ENCODE data around the gene CCDC180.
A peak's percentile ranks its signal among the peaks of the same experiment; 100 is the strongest.

Gene CCDC180

GRCh38 chr9:97311798-97312500 is 4.5 kb downstream of the CCDC180 start:
- in situ Hi-C loops (cut with HindIII; ENCODE audit: low pct_ligation_motif_present, low sequenced_read_pairs) = no loop called here
- no peaks in the 10 kb centered on the region for H3K27me3 ChIP-seq (replicated peaks)
- no peak overlapping the region for H3K27ac ChIP-seq
- no peaks in the 10 kb centered on the region for H3K36me3 ChIP-seq (replicated peaks)
- TF ChIP-seq CTCF (IDR thresholded peaks at IDR 0.05; ENCODE audit: low read depth, low read length, missing control alignments) = no peak
- no peak for DNase-seq
- H3K4me3 ChIP-seq (ENCODE audit: low read depth, low read length) = no peak overlapping the region

GRCh38 chr9:97312556-97312955 is 5.1 kb downstream of the CCDC180 start:
- no peak for TF ChIP-seq CTCF (IDR thresholded peaks at IDR 0.05; ENCODE audit: low read depth, low read length, missing control alignments)

GRCh38 chr9:97313243-97313642 is 5.8 kb downstream of the CCDC180 start:
- no peak for DNase-seq
- no peaks in the 10 kb centered on the region for H3K27me3 ChIP-seq (replicated peaks)
- no peak overlapping the region for H3K27ac ChIP-seq
- H3K36me3 ChIP-seq (replicated peaks) = no peaks in the 10 kb centered on the region
- TF ChIP-seq CTCF (IDR thresholded peaks at IDR 0.05; ENCODE audit: low read depth, low read length, missing control alignments) = no peak
- H3K4me3 ChIP-seq (ENCODE audit: low read depth, low read length) = no peak overlapping the region
- in situ Hi-C loops (cut with HindIII; ENCODE audit: low pct_ligation_motif_present, low sequenced_read_pairs) = no loop called here

More at GRCh38 chr9:97312556-97312955, 5.1 kb downstream of the CCDC180 start:
- H3K4me3 ChIP-seq (ENCODE audit: low read depth, low read length) = no peak overlapping the region
- H3K27ac ChIP-seq = no peak overlapping the region
- no peaks in the 10 kb centered on the region for H3K27me3 ChIP-seq (replicated peaks)
- DNase-seq = no peak
- no peaks in the 10 kb centered on the region for H3K36me3 ChIP-seq (replicated peaks)
- in situ Hi-C loops (cut with HindIII; ENCODE audit: low pct_ligation_motif_present, low sequenced_read_pairs) = no loop called here

- Histone ChIP-seq H3K36me3 (replicated peaks) (no peaks in the 10 kb centered on the region), H3K27ac (no peak overlapping the region), H3K4me3 (ENCODE audit: low read depth, low read length) (no peak overlapping the region), H3K27me3 (replicated peaks) (no peaks in the 10 kb centered on the region)
- TF ChIP-seq CTCF (IDR thresholded peaks at IDR 0.05; ENCODE audit: low read depth, low read length, missing control alignments) = no peak
- no peak for DNase-seq
- in situ Hi-C loops (cut with HindIII; ENCODE audit: low pct_ligation_motif_present, low sequenced_read_pairs) = no loop called here
Measured at GRCh38 chr9:97313746-97314145, 6.3 kb downstream of the CCDC180 start.

GRCh38 chr9:97314503-97314902 is 7.0 kb downstream of the CCDC180 start:
- TF ChIP-seq CTCF (IDR thresholded peaks at IDR 0.05; ENCODE audit: low read depth, low read length, missing control alignments) = no peak
- in situ Hi-C loops (cut with HindIII; ENCODE audit: low pct_ligation_motif_present, low sequenced_read_pairs) = no loop called here
- Histone ChIP-seq H3K36me3 (replicated peaks) (no peaks in the 10 kb centered on the region), H3K27ac (no peak overlapping the region), H3K27me3 (replicated peaks) (no peaks in the 10 kb centered on the region), H3K4me3 (ENCODE audit: low read depth, low read length) (no peak overlapping the region)
- no peak for DNase-seq

GRCh38 chr9:97315550-97315949 is 8.1 kb downstream of the CCDC180 start:
- no peak overlapping the region for H3K4me3 ChIP-seq (ENCODE audit: low read depth, low read length)
- no peak overlapping the region for H3K27ac ChIP-seq
- no peaks in the 10 kb centered on the region for H3K36me3 ChIP-seq (replicated peaks)
- peak; percentile 30 for DNase-seq
- H3K27me3 ChIP-seq (replicated peaks) = no peaks in the 10 kb centered on the region
- in situ Hi-C loops (cut with HindIII; ENCODE audit: low pct_ligation_motif_present, low sequenced_read_pairs) = no loop called here
- TF ChIP-seq CTCF (IDR thresholded peaks at IDR 0.05; ENCODE audit: low read depth, low read length, missing control alignments) = no peak

All from brain microvascular endothelial cell (primary cell).